ENCODE measurements around the gene SLC12A5. TPM values are rescaled to one million over a fixed set of nuclear protein-coding genes. Genes with fewer than 3 reads are reported as not detected.

Gene SLC12A5
- total RNA-seq, 1 donor from 2014 or later, result 1.2 TPM

- Histone ChIP-seq H3K36me3 (no peaks in the 10 kb centered on the region), H3K9me3 (no peaks in the 10 kb centered on the region), H3K27me3 (ENCODE audit: low read depth) (peaks cover 39% of the 10 kb centered on the region), H3K4me1 (no peaks in the 10 kb centered on the region), H3K27ac (no peak overlapping the region), H3K4me3 (no peak overlapping the region)
- no peak for TF ChIP-seq CTCF (IDR thresholded peaks at IDR 0.05)
- intact Hi-C loops (cut with DNase I), result no loop called here
- DNase-seq (no peak), ATAC-seq (no peak)
Observed at GRCh38 chr20:46036370-46036769, 7.4 kb downstream of the SLC12A5 start.

GRCh38 chr20:46037036-46037435 lies 8.0 kb downstream of the SLC12A5 start:
- H3K36me3 ChIP-seq, result no peaks in the 10 kb centered on the region
- H3K27ac ChIP-seq, result no peak overlapping the region
- intact Hi-C loops (cut with DNase I), result no loop called here
- no peak overlapping the region for H3K4me3 ChIP-seq
- H3K27me3 ChIP-seq (ENCODE audit: low read depth), result peaks cover 36% of the 10 kb centered on the region
- no peak for TF ChIP-seq CTCF (IDR thresholded peaks at IDR 0.05)
- no peaks in the 10 kb centered on the region for H3K4me1 ChIP-seq
- no peak for ATAC-seq
- no peaks in the 10 kb centered on the region for H3K9me3 ChIP-seq
- no peak for DNase-seq

DNA sequence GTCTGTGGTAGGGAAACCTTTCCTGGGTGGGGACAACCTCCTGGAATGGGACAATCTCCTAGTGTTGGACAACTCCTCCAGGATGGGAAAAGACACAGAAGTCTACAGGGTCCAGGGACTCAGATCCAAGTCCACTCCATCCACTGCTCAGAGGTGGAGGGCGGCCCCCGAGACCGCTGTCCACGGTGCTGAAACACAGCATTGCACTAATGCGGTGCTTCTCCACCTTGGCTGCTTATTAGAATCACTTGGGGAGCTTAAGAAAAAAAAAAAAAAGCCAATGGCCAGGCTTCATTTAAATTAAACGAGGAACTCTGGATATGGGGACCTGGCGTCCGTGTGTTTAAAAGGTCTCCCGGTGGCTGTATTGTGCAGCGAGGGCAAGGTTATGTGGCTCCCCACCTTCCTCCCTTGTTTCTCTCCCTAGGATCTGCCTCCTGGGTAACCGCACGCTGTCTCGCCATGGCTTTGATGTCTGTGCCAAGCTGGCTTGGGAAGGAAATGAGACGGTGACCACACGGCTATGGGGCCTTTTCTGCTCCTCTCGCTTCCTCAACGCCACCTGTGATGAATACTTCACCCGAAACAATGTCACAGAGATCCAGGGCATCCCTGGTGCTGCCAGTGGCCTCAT lies 12.0 kb downstream of the SLC12A5 start:
- DNase-seq, result no peak
- no peak for TF ChIP-seq CTCF (IDR thresholded peaks at IDR 0.05)
- Histone ChIP-seq H3K4me1 (no peaks in the 10 kb centered on the region), H3K27ac (no peak overlapping the region), H3K27me3 (ENCODE audit: low read depth) (peaks cover 12% of the 10 kb centered on the region), H3K36me3 (no peaks in the 10 kb centered on the region), H3K9me3 (no peaks in the 10 kb centered on the region), H3K4me3 (no peak overlapping the region)
- intact Hi-C loops (cut with DNase I), result no loop called here
- ATAC-seq, result no peak

DNA sequence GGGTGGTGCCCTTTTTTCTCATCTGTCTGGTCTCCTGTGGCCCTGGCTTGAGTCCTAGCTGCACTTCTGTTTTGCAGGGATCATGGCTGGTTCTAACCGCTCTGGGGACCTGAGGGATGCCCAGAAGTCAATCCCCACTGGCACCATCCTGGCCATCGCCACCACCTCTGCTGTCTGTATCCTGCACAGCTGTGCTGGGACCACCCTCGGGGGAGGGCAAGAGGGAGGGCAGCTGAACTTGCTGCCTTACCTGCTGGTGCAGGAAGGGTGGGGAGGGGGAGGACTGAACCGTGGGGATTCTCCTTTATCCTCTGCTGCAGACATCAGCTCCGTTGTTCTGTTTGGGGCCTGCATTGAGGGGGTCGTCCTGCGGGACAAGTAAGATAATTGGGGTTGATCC lies 14.5 kb downstream of the SLC12A5 start:
- H3K27ac ChIP-seq, result no peak overlapping the region
- H3K36me3 ChIP-seq, result no peaks in the 10 kb centered on the region
- no peak for ATAC-seq
- H3K27me3 ChIP-seq (ENCODE audit: low read depth), result peaks cover 17% of the 10 kb centered on the region
- H3K4me3 ChIP-seq, result no peak overlapping the region
- DNase-seq, result no peak
- intact Hi-C loops (cut with DNase I), result no loop called here
- H3K4me1 ChIP-seq, result no peaks in the 10 kb centered on the region
- no peaks in the 10 kb centered on the region for H3K9me3 ChIP-seq
- no peak for TF ChIP-seq CTCF (IDR thresholded peaks at IDR 0.05)

DNA sequence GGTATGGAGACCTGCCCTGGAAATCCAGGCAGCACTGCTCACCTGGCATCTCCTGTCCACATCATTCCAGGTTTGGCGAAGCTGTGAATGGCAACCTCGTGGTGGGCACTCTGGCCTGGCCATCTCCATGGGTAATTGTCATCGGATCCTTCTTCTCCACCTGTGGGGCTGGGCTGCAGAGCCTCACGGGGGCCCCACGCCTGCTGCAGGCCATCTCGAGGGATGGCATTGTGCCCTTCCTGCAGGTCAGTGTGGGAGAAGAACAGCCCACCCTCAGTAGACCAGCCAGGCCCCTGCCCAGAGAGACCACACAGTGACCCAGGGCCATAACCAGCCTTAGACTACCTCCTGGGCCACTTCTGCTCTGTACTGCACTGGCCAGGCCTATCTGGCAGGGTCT lies 15.9 kb downstream of the SLC12A5 start:
- ATAC-seq (no peak), DNase-seq (no peak)
- Histone ChIP-seq H3K4me1 (no peaks in the 10 kb centered on the region), H3K27me3 (ENCODE audit: low read depth) (peaks cover 17% of the 10 kb centered on the region), H3K4me3 (no peak overlapping the region), H3K36me3 (no peaks in the 10 kb centered on the region), H3K9me3 (no peaks in the 10 kb centered on the region), H3K27ac (no peak overlapping the region)
- intact Hi-C loops (cut with DNase I), result no loop called here
- TF ChIP-seq CTCF (IDR thresholded peaks at IDR 0.05), result no peak

All from lower lobe of right lung (tissue), 2 donors.